ENCODE data around the gene CYB561.
A peak's percentile ranks its signal among the peaks of the same experiment; 100 is the strongest.

The CYB561 gene

GRCh38 chr17:63448655-63449054 is 2.5 kb upstream of the CYB561 start:
- DNase-seq = no peak

GRCh38 chr17:63447471-63448009 is 1.4 kb upstream of the CYB561 start:
- no peak for DNase-seq

- peak; percentile 62 for DNase-seq
Observed at GRCh38 chr17:63446753-63447470, 806 bp upstream of the CYB561 start.

GRCh38 chr17:63445571-63445953 is 544 bp downstream of the CYB561 start:
- peak; percentile 51 for DNase-seq

- DNase-seq = no peak
Observed at GRCh38 chr17:63445065-63445464, 1.0 kb downstream of the CYB561 start.

- DNase-seq = no peak
Observed at GRCh38 chr17:63444457-63444856, 1.6 kb downstream of the CYB561 start.

- DNase-seq = no peak
Observed at GRCh38 chr17:63443053-63443452, 3.1 kb downstream of the CYB561 start.

GRCh38 chr17:63442549-63443035 is 3.5 kb downstream of the CYB561 start:
- no peak for DNase-seq

GRCh38 chr17:63442074-63442473 is 4.0 kb downstream of the CYB561 start:
- DNase-seq = no peak

GRCh38 chr17:63441654-63442053 is 4.5 kb downstream of the CYB561 start:
- no peak for DNase-seq

GRCh38 chr17:63440770-63441335 is 5.3 kb downstream of the CYB561 start:
- DNase-seq = no peak

GRCh38 chr17:63440127-63440769 is 5.9 kb downstream of the CYB561 start:
- DNase-seq = no peak

- DNase-seq = no peak
Observed at GRCh38 chr17:63439687-63440086, 6.4 kb downstream of the CYB561 start.

- no peak for DNase-seq
Observed at GRCh38 chr17:63438092-63439051, 7.7 kb downstream of the CYB561 start.

GRCh38 chr17:63437287-63438091 is 8.6 kb downstream of the CYB561 start:
- no peak for DNase-seq

- no peak for DNase-seq
Observed at GRCh38 chr17:63436523-63437110, 9.5 kb downstream of the CYB561 start.

- DNase-seq = no peak
Observed at GRCh38 chr17:63435681-63436522, 10.2 kb downstream of the CYB561 start.

GRCh38 chr17:63434951-63435571 is 11.0 kb downstream of the CYB561 start:
- DNase-seq = no peak

- no peak for DNase-seq
Observed at GRCh38 chr17:63433746-63434591, 12.1 kb downstream of the CYB561 start.

Data from activated naive CD4-positive, alpha-beta T cell treated with anti-CD3 and anti-CD28 coated beads, Interleukin-2, amount 50 U/mL, for 16 hours (primary cell).